Testis (tissue), 3 donors: ENCODE measurements around the gene TTLL7. TPM values are rescaled to one million over a fixed set of nuclear protein-coding genes. Genes with fewer than 3 reads are reported as not detected.

ENCODE experiments used
- DNase-seq: peaks from one replicate; pipeline ENCODE4 v3.0.0-alpha.2; 2019
- H3K27ac ChIP-seq, 2 donors: fragments of 200-600 bp; sonication (generic); one replicate each; pipeline ENCODE4 v1.5.1; 2019
- H3K27me3 ChIP-seq: fragments of 200-600 bp; sonication (generic); one replicate; pipeline ENCODE4 v1.5.1; 2019
- H3K36me3 ChIP-seq: fragments of 200-600 bp; sonication (generic); one replicate; pipeline ENCODE4 v1.5.1; 2017; ENCODE audit warnings: low read depth; ENCODE audit errors: missing control alignments
- H3K4me1 ChIP-seq: fragments of 200-600 bp; sonication (generic); one replicate; pipeline ENCODE4 v1.5.1; 2019
- H3K4me3 ChIP-seq, 2 donors: fragments of 200-600 bp; sonication (generic); one replicate each; pipeline ENCODE4 v1.5.1; 2017 to 2019
- H3K9me3 ChIP-seq: fragments of 200-600 bp; sonication (generic); one replicate; pipeline ENCODE4 v1.5.1; 2017
- POLR2A ChIP-seq: fragments of 450-650 bp; IDR thresholded peaks from one replicate; pipeline ENCODE4 v1.6.1; 2017; ENCODE audit warnings: antibody characterized with exemption, mild to moderate bottlenecking, moderate library complexity
- WGBS, 2 donors: methylation state at CpG; one replicate each; pipeline ENCODE4 v1.1.5; 2018; 5-methylcytosine and 5-hydroxymethylcytosine counted together
- intact Hi-C: fragments of 100-400 bp; cut with DNase I; formaldehyde crosslinking; loops from one replicate; pipeline ENCODE4 v1.15.1; 2023; ENCODE audit warnings: low total_unique reads
- polyA plus RNA-seq: library from polyadenylated mRNA; stranded (reverse); fragments of 350-450 nt; fragmentation: Illumina TruSeq; extraction: RNeasy Lipid Tissue Mini Kit (QIAGEN cat#74804); gene quantifications from one replicate; pipeline ENCODE4 v1.2.3, GENCODE V29; 2014; ENCODE audit warnings: low read depth, low replicate concordance; ENCODE audit not compliant: insufficient read depth
- total RNA-seq, 2 donors: library from RNA; depleted of rRNA; stranded (reverse); fragments of >200 nt; gene quantifications; one replicate each; pipeline ENCODE4 v1.2.3, GENCODE V29; 2016
- TF ChIP-seq, protein P1 (sequence below), 3 experiments: fragments of 450-650 bp in 2 of 3; fragments of 200-600 bp in 1 of 3; sonication (generic) in 1 of 3; IDR thresholded peaks; one replicate each; pipeline ENCODE4 v1.5.1; 2016 to 2019; ENCODE audit warnings: antibody characterized with exemption in 3 of 3, mild to moderate bottlenecking in 2 of 3, moderate library complexity in 1 of 3

The TTLL7 gene
- total and polyA plus RNA-seq, 3 donors from 2014 or later, result 22.4 to 35.2 (median 28.6) TPM

- H3K27ac ChIP-seq, result no peak overlapping the region
- no peaks in the 10 kb centered on the region for H3K9me3 ChIP-seq
- TF ChIP-seq, protein P1, sequence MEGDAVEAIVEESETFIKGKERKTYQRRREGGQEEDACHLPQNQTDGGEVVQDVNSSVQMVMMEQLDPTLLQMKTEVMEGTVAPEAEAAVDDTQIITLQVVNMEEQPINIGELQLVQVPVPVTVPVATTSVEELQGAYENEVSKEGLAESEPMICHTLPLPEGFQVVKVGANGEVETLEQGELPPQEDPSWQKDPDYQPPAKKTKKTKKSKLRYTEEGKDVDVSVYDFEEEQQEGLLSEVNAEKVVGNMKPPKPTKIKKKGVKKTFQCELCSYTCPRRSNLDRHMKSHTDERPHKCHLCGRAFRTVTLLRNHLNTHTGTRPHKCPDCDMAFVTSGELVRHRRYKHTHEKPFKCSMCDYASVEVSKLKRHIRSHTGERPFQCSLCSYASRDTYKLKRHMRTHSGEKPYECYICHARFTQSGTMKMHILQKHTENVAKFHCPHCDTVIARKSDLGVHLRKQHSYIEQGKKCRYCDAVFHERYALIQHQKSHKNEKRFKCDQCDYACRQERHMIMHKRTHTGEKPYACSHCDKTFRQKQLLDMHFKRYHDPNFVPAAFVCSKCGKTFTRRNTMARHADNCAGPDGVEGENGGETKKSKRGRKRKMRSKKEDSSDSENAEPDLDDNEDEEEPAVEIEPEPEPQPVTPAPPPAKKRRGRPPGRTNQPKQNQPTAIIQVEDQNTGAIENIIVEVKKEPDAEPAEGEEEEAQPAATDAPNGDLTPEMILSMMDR (IDR thresholded peaks at IDR 0.05), result no peak
- no peak overlapping the region for H3K4me3 ChIP-seq
- 93 to 94% methylated on average over 1 of the region's 1 CpG for WGBS, 2 donors
- no peaks in the 10 kb centered on the region for H3K36me3 ChIP-seq
- H3K27me3 ChIP-seq, result no peaks in the 10 kb centered on the region
- DNase-seq, result no peak
- H3K4me1 ChIP-seq, result no peaks in the 10 kb centered on the region
- intact Hi-C loops, result no loop called here
Observed at GRCh38 chr1:83854456-83854855, 144.5 kb downstream of the TTLL7 start.

- H3K27ac ChIP-seq, result no peak overlapping the region
- no peaks in the 10 kb centered on the region for H3K27me3 ChIP-seq
- H3K36me3 ChIP-seq, result no peaks in the 10 kb centered on the region
- TF ChIP-seq POLR2A, result no peak
- TF ChIP-seq, protein P1 (IDR thresholded peaks at IDR 0.05), result no peak
- intact Hi-C loops, result no loop called here
- no peak for DNase-seq
- H3K9me3 ChIP-seq, result no peaks in the 10 kb centered on the region
- H3K4me1 ChIP-seq, result no peaks in the 10 kb centered on the region
- H3K4me3 ChIP-seq, result no peak overlapping the region
- WGBS, 2 donors, result 76 to 99% methylated on average over 3 of the region's 3 CpGs
Observed at GRCh38 chr1:83850834-83851233, 148.1 kb downstream of the TTLL7 start.

DNA sequence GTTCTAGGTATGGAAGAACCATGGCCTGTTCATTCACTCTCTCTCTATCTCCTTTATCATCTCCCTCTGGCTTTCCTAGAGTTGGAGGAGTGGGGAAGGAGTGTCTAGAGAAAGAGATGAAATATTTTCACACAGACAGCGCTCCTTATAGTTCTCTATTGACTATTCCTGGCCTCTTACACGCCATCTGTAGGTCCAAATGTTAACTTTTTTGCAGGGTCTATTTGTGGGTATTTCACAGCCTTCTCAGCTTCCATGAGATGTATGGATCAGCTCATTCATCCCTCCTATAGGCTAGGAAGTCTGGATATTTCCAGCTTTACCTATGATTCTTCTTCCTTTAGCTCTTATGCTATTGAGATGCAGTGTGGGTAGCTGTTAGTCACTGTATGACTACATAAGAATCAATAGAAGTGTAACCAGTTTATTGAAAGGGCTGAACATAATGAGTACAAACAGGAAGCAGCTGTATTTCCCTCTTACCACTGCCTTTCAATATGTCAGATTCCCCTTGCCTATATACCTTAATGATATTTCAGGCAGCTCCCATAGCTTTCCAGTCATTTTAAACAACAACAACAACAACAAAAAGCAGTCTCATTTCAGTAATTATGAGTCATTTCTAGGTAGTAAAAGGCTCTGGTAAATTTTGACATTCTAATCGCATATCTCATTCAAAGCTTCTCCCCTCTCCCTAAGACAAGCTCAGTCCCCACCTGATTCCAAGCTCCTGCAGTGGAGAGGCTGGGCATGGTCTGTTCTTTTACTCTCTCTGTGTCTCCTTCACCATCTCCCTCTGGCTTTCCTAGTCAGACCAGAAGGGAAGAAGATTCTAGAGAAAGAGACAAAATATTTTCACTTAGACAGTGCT is 149.5 kb downstream of the TTLL7 start:
- no peak for TF ChIP-seq POLR2A
- TF ChIP-seq, protein P1 (IDR thresholded peaks at IDR 0.05), result no peak
- no peak for DNase-seq
- Histone ChIP-seq H3K4me3 (no peak overlapping the region), H3K36me3 (no peaks in the 10 kb centered on the region), H3K4me1 (no peaks in the 10 kb centered on the region), H3K9me3 (no peaks in the 10 kb centered on the region), H3K27me3 (no peaks in the 10 kb centered on the region), H3K27ac (no peak overlapping the region)
- 83 to 91% methylated on average over 3 of the region's 3 CpGs for WGBS, 2 donors
- intact Hi-C loops, result no loop called here

- no peaks in the 10 kb centered on the region for H3K9me3 ChIP-seq
- no peaks in the 10 kb centered on the region for H3K4me1 ChIP-seq
- 93 to 100% methylated on average over 1 of the region's 1 CpG for WGBS, 2 donors
- no peak for DNase-seq
- H3K27me3 ChIP-seq, result no peaks in the 10 kb centered on the region
- no peaks in the 10 kb centered on the region for H3K36me3 ChIP-seq
- intact Hi-C loops, result no loop called here
- H3K27ac ChIP-seq, result no peak overlapping the region
- TF ChIP-seq POLR2A, result no peak
- TF ChIP-seq, protein P1 (IDR thresholded peaks at IDR 0.05), result no peak
- no peak overlapping the region for H3K4me3 ChIP-seq
Observed at GRCh38 chr1:83846138-83846537, 152.8 kb downstream of the TTLL7 start.
